Stimulated activated CD8-positive, alpha-beta memory T cell treated with anti-CD3 and anti-CD28 coated beads, Interleukin-7, amount 100 ng/mL, for 48 hours (primary cell): ENCODE data around the gene RPGRIP1L.

Source experiments
- DNase-seq, 2 donors: peaks; one replicate each; pipeline ENCODE4 v3.0.0-alpha.2; 2020; ENCODE audit warnings: low read depth in 1 of 2; ENCODE audit errors: extremely low read depth in 1 of 2

The RPGRIP1L gene

DNA sequence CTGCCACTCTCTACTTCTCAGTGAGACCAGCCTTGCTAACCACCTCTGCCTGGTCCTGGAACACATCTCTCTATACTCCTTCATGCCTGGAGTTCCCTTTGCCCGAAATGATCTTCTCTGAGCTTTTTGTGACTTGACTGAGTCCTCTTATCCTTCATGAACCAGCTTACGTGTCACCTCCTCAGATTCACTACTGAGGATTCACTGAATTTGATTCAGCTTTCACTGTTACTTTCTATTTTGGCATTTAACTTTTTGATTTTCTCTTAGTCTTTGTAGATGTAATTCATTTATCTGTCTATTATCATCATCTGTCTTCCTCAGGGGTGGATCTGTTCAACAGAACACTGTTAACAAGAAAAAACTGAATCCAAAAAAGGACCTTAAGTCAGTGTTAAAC lies 95.6 kb downstream of the RPGRIP1L start:
- no peak for DNase-seq

GRCh38 chr16:53605831-53606400 lies 97.7 kb downstream of the RPGRIP1L start:
- DNase-seq, result no peak

- DNase-seq, result no peak
Measured at GRCh38 chr16:53605356-53605755, 98.3 kb downstream of the RPGRIP1L start.

DNA sequence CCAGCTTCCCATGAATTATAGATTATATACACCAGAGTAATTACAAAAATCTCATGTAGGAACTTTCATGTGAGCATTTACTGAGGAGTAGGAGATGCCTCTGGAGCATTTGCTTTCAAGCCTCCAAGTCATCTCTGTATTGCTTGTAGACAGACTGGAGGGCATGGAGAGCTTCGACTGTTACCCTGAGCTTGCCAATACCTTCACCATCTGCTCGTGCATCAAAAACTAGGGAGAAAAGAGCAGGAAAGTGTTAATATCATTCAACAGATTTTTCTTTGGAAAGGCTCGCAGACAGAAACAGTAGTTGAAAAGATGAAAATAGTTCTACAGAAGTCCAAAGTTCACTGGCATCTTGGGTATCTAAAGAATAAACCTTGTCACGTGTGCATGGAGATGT lies 101.7 kb downstream of the RPGRIP1L start:
- no peak for DNase-seq

DNA sequence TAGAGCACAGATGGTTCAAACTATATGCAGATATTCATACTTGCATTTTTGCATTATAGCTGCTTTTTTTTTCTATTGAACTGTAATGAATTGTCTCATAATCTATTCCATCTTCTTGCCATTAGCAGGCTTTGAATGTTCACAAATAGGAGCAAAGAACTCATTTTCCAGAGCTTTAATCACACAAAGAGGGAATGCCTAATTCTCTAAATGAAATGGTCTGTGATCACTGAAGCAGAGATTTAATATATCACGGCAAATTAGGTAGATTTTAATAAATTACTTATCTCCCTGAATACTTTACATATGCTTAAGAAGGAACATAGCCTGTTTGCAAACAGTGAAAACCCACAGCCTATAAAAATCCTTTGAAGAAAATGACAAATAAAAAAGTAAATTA lies 103.0 kb downstream of the RPGRIP1L start:
- no peak for DNase-seq

DNA sequence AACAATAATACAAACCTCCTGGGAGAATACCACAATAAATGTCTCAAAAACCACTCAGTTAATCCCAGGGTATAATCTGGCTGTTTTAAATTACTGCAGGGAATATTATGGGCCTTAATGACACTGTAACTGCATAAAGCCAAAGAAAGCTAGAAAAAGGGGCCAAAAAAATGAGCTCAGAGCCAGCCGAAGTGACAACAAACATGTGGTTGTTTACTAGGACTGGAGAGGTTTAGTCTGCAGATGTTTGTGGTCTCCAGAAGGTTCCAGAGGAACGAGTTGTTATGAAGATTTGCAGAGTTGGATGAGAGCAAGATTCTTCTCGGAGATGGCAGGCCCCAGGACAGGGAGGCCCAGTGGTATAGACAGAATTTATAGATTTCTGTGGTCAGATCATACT lies 103.5 kb downstream of the RPGRIP1L start:
- no peak for DNase-seq

DNA sequence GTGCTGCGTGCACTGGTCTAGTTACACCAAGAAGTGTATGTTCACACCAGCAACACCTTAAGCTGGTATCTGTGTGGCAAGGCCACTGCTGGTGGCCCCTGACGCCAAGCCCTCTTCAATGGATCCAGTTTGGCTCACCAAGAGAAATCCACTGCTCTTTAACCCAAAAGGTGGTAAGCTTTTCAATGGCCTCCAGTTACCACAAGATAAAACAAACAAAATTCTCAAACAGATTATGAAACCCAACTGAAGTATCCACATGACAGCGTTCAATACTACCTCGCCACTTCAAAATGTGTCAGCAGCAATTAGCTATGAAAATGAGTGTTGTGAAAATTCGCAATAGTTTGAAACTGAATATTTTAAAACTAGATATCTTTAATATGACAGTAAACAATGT lies 104.1 kb downstream of the RPGRIP1L start:
- no peak for DNase-seq

DNA sequence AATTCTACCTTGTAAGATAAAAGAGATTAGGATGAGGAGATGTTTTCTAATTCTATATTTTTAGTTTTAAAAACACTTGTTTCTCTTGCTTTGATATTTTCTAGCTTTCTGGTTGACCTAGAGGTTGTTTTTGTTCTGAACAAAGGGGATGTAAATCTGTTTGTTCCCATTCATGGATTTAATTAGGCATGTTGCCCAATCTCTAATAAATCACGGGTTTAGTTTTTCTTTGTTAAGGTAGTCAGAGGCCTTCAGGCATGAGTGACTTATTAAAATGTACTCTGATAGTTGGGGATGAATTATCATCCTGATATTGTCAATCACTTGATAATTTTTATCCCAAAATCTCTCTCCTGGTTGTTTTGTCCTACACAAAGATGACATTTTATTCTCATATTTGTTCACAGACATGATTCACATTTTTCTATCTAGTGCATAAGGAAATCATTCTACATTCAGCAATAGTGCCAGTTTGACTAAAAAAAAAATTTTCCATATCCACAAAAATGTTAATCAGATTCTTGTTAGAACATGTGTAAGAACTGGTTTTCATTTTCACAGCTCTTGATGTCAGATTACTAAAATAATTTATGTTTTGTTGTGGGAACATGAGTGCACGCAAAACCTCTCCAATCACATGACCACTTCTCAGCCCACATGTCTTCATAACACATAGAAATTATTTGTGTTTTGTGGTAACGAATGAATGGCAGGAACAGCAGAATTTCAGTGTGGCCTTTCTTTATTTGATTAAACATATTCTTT lies 105.0 kb downstream of the RPGRIP1L start:
- no peak for DNase-seq

GRCh38 chr16:53597776-53598175 lies 105.9 kb downstream of the RPGRIP1L start:
- DNase-seq, result no peak

DNA sequence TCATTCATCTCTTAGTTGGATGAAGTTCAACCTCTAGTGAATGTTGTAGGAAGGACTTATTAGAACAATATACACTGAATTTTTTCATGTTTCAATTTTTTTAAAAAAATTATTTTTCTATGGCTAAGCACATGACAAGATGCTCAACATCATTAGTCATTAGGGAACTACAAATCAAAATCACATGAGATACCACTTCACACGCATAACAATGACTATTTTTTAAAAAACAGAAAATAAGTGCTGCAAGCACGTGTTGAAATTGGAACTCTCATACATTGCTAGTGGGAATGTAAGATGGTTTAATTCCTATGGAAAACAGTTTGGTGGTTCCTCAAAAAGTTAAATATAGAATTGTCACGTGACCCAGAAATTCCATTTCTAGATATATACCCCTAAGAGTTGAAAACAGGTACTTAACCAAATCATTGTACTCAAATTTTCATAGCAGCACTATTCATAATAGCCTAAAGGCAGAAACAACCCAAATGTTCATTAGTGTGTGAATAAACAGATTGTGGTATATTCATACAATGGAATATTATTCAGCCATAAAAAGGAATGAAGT lies 115.5 kb downstream of the RPGRIP1L start:
- no peak for DNase-seq

DNA sequence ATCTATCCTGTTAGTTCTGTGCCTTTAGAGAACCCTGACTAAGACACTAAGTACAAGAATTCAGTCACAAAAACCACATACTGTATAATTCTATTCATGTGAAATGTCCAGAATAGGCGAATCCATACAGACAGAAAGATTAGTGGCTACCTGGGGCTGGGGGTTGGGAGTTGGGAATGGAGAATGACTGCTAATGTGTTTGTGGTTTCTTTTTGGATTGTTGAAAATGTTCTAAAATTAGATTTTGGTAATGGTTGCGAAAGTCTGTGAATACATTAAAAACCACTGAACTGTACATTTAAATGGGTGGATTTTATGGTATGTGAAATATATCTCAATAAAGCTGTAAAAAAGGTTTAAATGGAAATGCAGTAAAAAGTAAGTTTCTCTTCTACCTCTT lies 120.3 kb downstream of the RPGRIP1L start:
- DNase-seq, result no peak

DNA sequence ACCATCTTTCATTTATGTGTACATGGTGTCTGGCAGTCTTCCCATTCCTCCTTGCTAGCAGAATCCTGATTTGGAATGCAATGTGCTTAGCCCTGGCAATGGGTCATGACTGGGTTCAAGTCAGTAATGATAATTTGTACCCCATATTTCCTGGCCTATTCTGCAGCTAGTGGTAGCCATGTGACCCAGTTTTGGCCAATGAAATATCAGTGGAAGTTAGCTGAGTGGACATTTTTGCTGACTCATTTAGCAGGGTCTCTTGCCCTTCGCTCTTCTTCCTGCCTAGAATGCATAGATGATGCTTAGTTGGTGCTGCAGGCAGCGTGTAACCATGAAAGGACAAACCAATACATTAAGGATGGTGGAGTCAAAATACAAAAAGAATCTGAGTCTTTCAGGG lies 121.9 kb downstream of the RPGRIP1L start:
- DNase-seq, result no peak

DNA sequence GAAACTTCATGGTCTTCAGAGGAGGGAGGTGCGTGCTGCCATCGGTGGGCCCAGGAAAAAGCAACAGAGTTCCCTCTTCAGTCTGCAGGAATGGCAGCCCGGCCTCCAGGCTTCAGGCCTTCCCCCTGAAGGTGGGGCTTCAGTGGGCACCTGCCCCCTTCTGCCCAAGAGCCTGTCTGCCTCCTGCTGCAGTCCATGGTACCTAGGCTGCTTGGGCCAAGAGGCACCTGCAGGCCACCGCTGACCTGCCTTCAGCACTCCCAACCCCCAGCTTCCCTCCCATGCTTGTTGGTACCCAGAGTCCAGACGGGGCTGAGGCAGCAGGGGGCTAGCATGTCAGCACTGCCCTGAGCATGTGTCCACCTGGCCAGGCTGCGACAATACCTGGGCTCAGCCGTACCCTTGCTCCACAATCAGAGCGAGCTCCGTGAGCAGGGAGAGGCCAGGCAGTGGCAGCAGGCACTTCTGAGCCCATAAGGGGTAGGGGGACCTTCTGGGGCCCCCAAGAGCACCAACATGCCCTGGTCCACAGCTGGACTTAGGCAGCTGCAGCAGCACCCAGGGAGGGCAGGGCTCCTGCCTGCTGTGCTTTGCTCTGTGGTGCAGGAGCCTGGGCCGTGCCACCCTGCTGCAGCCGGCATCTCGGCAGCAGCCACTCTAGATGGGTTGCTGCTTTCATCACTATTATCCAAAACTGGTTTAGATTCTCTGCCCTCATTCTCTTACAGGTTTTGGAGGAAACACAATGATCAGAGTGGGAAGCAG lies 123.4 kb downstream of the RPGRIP1L start:
- DNase-seq, result no peak

- no peak for DNase-seq
Measured at GRCh38 chr16:53576904-53577303, 126.8 kb downstream of the RPGRIP1L start.

GRCh38 chr16:53576210-53576609 lies 127.4 kb downstream of the RPGRIP1L start:
- DNase-seq, result no peak

DNA sequence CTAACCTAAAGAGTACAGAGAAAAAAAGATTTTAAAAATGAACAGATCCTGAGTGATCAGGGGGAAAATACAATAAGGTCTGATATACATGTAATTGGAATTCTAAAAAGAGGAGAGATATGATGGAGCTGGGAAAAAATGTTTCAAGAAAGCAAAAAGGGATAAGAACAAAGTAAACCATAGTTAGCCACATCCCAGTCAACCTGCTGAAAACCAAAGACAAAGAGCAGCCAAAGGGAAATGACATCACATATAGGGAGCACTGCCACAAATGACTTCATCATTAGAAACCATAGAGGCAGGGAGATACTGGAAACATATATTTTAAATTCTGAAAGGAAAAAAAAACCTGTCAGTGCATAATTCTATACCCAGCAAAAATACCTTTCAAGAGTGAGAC lies 131.9 kb downstream of the RPGRIP1L start:
- DNase-seq, result no peak

- no peak for DNase-seq
Measured at GRCh38 chr16:53566552-53567245, 137.0 kb downstream of the RPGRIP1L start.

GRCh38 chr16:53565296-53565863 lies 138.3 kb downstream of the RPGRIP1L start:
- no peak for DNase-seq

GRCh38 chr16:53563426-53563825 lies 140.2 kb downstream of the RPGRIP1L start:
- DNase-seq, result no peak

GRCh38 chr16:53561101-53561888 lies 142.4 kb downstream of the RPGRIP1L start:
- DNase-seq, result no peak
